B cell (primary cell): ENCODE data around the gene SLX1B.
"Not testable (repeated sequence)": the region's sequence is repeated elsewhere in the genome, so short reads cannot be mapped to it uniquely, and the experiment has no call there.

ENCODE experiments used
- CTCF ChIP-seq: fragments of 200-600 bp; IDR thresholded peaks from one replicate; pipeline ENCODE4 v1.8.0; 2022; ENCODE audit warnings: antibody characterized with exemption, mild to moderate bottlenecking
- EZH2 ChIP-seq: IDR thresholded peaks from 2 replicates; pipeline ENCODE4 v1.6.1; 2012; ENCODE audit warnings: borderline replicate concordance, low read depth, mild to moderate bottlenecking, moderate library complexity, low read length; ENCODE audit not compliant: insufficient read depth, poor library complexity, severe bottlenecking

GRCh38 chr16:29466904-29467303 lies 12.6 kb downstream of the SLX1B start:
- not testable (repeated sequence) for TF ChIP-seq CTCF, EZH2
